ENCODE data around the gene SDCCAG8.

Gene SDCCAG8

GRCh38 chr1:243315455-243315854, 59.6 kb downstream of the SDCCAG8 start:
- no peak for TF ChIP-seq CTCF (IDR thresholded peaks at IDR 0.05; ENCODE audit: low read depth, low read length)
- H3K4me3 ChIP-seq (ENCODE audit: low read depth, low read length): no peak overlapping the region

DNA sequence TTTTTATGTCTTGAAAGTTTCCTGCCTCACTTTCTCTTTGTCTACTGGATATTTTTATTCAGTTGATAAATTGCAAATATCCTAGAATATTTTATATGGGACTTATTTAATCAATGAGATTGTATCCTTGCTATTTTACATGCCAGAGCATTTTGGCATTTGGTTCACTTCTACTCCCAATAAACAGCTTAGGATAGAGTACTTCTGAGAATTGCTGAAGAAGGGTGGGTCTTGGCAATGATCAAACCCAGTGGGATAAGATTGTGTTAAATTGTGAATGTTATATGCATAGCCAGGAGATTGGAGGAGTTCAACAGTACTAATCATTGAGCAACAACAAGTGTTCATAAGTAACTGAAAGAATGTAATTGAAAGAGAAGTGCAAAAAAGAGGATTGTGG, 60.1 kb downstream of the SDCCAG8 start:
- TF ChIP-seq CTCF (IDR thresholded peaks at IDR 0.05; ENCODE audit: low read depth, low read length): no peak
- no peak overlapping the region for H3K4me3 ChIP-seq (ENCODE audit: low read depth, low read length)

DNA sequence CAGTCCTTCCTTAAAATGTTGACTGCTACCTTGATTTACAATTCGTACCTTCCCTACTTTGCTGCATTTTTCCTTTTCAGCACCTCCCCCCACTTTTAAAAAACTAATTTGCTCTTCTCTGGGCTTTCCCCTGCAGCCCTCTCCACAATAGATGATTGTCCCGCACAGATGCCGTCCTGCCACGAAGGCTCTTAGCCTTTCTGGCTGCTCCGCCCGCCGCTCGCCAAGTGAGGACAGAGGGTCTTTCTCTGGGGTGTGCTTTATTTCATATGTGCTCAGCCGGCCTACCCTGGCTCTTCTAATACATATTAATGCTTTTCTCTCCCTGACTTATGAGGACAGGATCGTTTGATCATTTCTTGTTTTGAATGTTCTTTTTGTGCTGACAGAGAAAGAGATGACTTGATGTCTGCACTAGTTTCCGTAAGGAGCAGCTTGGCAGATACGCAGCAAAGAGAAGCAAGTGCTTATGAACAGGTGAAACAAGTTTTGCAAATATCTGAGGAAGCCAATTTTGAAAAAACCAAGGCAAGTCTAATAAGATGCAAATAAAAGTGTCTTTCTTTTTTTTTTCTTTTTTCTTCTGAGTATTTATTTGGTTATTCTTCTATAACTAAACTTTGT, 60.6 kb downstream of the SDCCAG8 start:
- no peak for TF ChIP-seq CTCF (IDR thresholded peaks at IDR 0.05; ENCODE audit: low read depth, low read length)
- H3K4me3 ChIP-seq (ENCODE audit: low read depth, low read length): no peak overlapping the region

- TF ChIP-seq CTCF (IDR thresholded peaks at IDR 0.05; ENCODE audit: low read depth, low read length): no peak
- no peak overlapping the region for H3K4me3 ChIP-seq (ENCODE audit: low read depth, low read length)
Measured at GRCh38 chr1:243320224-243320623, 64.4 kb downstream of the SDCCAG8 start.

DNA sequence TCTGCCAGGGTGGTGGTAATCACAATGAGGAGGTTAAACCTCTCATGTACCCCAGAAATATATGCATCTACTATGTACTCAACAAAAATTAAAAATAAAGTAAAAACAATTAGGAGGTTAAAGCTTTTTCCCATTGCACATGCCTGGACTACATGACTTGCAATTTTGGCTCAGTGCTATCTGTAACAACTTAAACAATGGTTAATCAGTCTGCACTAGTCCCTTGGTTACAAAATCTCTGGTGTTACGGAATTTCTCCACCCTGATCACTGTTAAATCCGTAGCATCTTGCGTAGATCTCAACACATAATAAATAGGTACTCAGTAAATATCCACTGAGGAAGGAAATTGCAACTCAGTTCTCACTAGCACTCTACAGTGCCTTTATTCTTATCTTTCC, 66.5 kb downstream of the SDCCAG8 start:
- TF ChIP-seq CTCF (IDR thresholded peaks at IDR 0.05; ENCODE audit: low read depth, low read length): no peak
- no peak overlapping the region for H3K4me3 ChIP-seq (ENCODE audit: low read depth, low read length)

GRCh38 chr1:243323491-243323890, 67.7 kb downstream of the SDCCAG8 start:
- no peak for TF ChIP-seq CTCF (IDR thresholded peaks at IDR 0.05; ENCODE audit: low read depth, low read length)
- no peak overlapping the region for H3K4me3 ChIP-seq (ENCODE audit: low read depth, low read length)

DNA sequence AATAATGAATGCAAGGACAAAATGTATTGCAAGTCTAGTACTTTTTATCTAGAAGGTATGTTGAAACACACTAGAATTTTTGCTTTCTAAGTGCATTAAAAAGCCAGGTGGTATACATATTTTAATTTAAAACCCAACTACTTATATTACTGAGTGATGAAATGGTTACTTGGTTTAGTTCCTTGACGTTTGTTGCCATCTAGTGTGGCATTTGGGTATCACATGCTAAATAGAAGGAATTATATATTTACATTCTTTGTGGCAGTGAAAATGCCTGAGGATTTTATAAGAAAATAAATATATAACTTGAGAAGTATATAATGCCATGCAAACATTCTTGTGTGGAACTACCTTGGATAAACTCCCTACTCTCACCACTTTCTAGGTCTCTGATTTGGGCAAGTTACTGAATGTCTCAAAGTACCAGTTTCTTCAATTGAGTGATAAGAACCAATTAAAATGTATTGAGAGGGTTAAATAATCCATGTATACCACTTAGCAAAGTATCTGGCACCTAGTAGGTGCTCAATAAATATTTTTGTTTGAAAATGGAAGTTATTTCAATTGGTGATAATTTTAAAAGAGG, 69.6 kb downstream of the SDCCAG8 start:
- H3K4me3 ChIP-seq (ENCODE audit: low read depth, low read length): no peak overlapping the region
- peak; percentile 22; the same call in 1 of the 2 replicates for TF ChIP-seq CTCF (IDR thresholded peaks at IDR 0.05; ENCODE audit: low read depth, low read length)
